ENCODE data around the gene SEMA5A. TPM values are rescaled to one million over a fixed set of nuclear protein-coding genes. Genes with fewer than 3 reads are reported as not detected.

SEMA5A gene
- total RNA-seq, 4 donors from 2014 or later: 2.6 to 36.5 (median 4.7) TPM

- TF ChIP-seq CTCF (IDR thresholded peaks at IDR 0.05; ENCODE audit: low read depth): no peak
Measured at GRCh38 chr5:9500193-9500592, 45.7 kb downstream of the SEMA5A start.

- no peak for TF ChIP-seq CTCF (IDR thresholded peaks at IDR 0.05; ENCODE audit: low read depth)
Measured at GRCh38 chr5:9499498-9499876, 46.4 kb downstream of the SEMA5A start.

- TF ChIP-seq CTCF (IDR thresholded peaks at IDR 0.05; ENCODE audit: low read depth): no peak
Measured at GRCh38 chr5:9498541-9499497, 47.1 kb downstream of the SEMA5A start.

- no peak for TF ChIP-seq CTCF (IDR thresholded peaks at IDR 0.05; ENCODE audit: low read depth)
Measured at GRCh38 chr5:9497347-9497746, 48.5 kb downstream of the SEMA5A start.

- no peak for TF ChIP-seq CTCF (IDR thresholded peaks at IDR 0.05; ENCODE audit: low read depth)
Measured at GRCh38 chr5:9496801-9497200, 49.1 kb downstream of the SEMA5A start.

GRCh38 chr5:9495121-9495520 lies 50.8 kb downstream of the SEMA5A start:
- TF ChIP-seq CTCF (IDR thresholded peaks at IDR 0.05; ENCODE audit: low read depth): no peak

- no peak for TF ChIP-seq CTCF (IDR thresholded peaks at IDR 0.05; ENCODE audit: low read depth)
Measured at GRCh38 chr5:9494301-9494700, 51.6 kb downstream of the SEMA5A start.
